Uterus (tissue), 4 donors: ENCODE data around the gene PM20D1. TPM values are rescaled to one million over a fixed set of nuclear protein-coding genes. Genes with fewer than 3 reads are reported as not detected.

Experiments used
- DNase-seq, 2 donors: peaks; one replicate each; pipeline ENCODE4 v3.0.0-alpha.2; 2019 to 2020
- H3K27ac ChIP-seq, 2 donors: fragments of 200-600 bp; sonication (generic); 1 replicate in 1 of 2; 2 replicates in 1 of 2; pipeline ENCODE4 v1.5.1; 2016 to 2018
- H3K27me3 ChIP-seq, 2 donors: fragments of 200-600 bp; sonication (generic); one replicate each; pipeline ENCODE4 v1.5.1; 2018 to 2019; ENCODE audit warnings: control low read depth in 1 of 2
- H3K36me3 ChIP-seq, 2 donors: fragments of 200-600 bp; sonication (generic); one replicate each; pipeline ENCODE4 v1.5.1; 2019; ENCODE audit warnings: control low read depth in 1 of 2
- H3K4me1 ChIP-seq, 2 donors: fragments of 200-600 bp; sonication (generic); one replicate each; pipeline ENCODE4 v1.5.1; 2018 to 2019; ENCODE audit warnings: control low read depth in 1 of 2
- H3K4me3 ChIP-seq, 2 donors: fragments of 200-600 bp; sonication (generic); 1 replicate in 1 of 2; 2 replicates in 1 of 2; pipeline ENCODE4 v1.5.1; 2018 to 2019; ENCODE audit warnings: mild to moderate bottlenecking in 1 of 2
- H3K9me3 ChIP-seq, 2 donors: fragments of 200-600 bp; sonication (generic); one replicate each; pipeline ENCODE4 v1.5.1; 2019; ENCODE audit warnings: control low read depth in 1 of 2
- POLR2A ChIP-seq, 2 donors: fragments of 450-650 bp; IDR thresholded peaks; one replicate each; pipeline ENCODE4 v1.6.1; 2016; ENCODE audit warnings: antibody characterized with exemption in 2 of 2, mild to moderate bottlenecking in 1 of 2, moderate library complexity in 1 of 2
- intact Hi-C: fragments of 100-400 bp; cut with DNase I; formaldehyde crosslinking; loops from one replicate; pipeline ENCODE4 v1.15.1; 2023; ENCODE audit warnings: low total_unique reads
- total RNA-seq, 4 donors: library from RNA; depleted of rRNA in 3 of 4; stranded (reverse); fragments of >200 nt in 3 of 4; gene quantifications; one replicate each; pipeline versions ENCODE4 v1.1.0 to v1.2.4, GENCODE V29; 2014 to 2023
- TF ChIP-seq, protein P1 (sequence below), 4 experiments: fragments of 200-600 bp in 2 of 4; fragments of 450-650 bp in 2 of 4; sonication (generic) in 2 of 4; IDR thresholded peaks; one replicate each; pipeline ENCODE4 v1.5.1; 2016 to 2019; ENCODE audit warnings: antibody characterized with exemption in 4 of 4, mild to moderate bottlenecking in 2 of 4, moderate library complexity in 1 of 4
- donor health status: DM: yes; HTN: yes; CAD: no.

Gene PM20D1
- total RNA-seq, 4 donors from 2014 or later = 0.59 to 0.69 TPM; not detected in 2

- intact Hi-C loops = no loop called here
- Histone ChIP-seq H3K9me3 (no peaks in the 10 kb centered on the region), H3K4me3 (no peak overlapping the region), H3K4me1 (no peaks in the 10 kb centered on the region), H3K27me3 (no peaks in the 10 kb centered on the region), H3K27ac (no peak overlapping the region), H3K36me3 (no peaks in the 10 kb centered on the region)
- DNase-seq = no peak
- TF ChIP-seq, protein P1, sequence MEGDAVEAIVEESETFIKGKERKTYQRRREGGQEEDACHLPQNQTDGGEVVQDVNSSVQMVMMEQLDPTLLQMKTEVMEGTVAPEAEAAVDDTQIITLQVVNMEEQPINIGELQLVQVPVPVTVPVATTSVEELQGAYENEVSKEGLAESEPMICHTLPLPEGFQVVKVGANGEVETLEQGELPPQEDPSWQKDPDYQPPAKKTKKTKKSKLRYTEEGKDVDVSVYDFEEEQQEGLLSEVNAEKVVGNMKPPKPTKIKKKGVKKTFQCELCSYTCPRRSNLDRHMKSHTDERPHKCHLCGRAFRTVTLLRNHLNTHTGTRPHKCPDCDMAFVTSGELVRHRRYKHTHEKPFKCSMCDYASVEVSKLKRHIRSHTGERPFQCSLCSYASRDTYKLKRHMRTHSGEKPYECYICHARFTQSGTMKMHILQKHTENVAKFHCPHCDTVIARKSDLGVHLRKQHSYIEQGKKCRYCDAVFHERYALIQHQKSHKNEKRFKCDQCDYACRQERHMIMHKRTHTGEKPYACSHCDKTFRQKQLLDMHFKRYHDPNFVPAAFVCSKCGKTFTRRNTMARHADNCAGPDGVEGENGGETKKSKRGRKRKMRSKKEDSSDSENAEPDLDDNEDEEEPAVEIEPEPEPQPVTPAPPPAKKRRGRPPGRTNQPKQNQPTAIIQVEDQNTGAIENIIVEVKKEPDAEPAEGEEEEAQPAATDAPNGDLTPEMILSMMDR (IDR thresholded peaks at IDR 0.05) = no peak
- TF ChIP-seq POLR2A (IDR thresholded peaks at IDR 0.05) = no peak
These were observed 47.9 kb downstream of the PM20D1 start for GRCh38 chr1:205802060-205802459.

DNA sequence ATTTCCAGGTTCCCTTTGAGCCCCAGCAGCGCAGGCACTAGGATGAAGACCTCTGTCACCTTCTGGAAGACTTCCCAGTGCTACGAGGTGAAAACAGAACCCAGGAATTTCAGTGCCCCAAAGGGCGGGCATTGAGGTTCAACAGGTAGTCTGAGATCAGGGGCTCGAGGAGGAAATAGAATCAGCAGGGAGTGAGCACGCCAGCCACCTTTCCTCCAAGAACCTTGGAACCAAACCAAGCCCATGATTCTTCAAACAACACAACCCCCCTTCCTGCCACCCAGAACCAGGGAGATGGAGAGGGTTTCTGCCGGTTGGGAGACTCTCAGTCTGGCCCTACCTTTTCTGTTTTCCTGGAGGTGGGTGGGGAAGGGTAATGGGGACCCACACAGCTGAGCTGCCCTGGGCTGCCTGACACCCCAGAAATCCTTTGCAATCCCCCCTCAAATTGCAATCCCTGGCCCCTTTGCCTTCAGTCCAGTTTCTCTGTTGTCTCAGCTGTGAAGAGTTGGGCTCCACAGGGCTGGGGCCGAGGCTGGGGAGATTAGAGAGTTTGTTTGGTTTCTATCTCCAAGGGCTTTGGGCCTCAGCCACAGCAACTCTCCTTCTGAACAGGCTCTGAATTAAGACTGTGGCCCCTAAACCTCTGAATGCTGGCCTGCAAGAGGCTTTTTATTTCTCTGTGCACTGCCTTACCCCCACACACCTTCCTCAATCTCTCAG, 48.8 kb downstream of the PM20D1 start:
- TF ChIP-seq, protein P1 (IDR thresholded peaks at IDR 0.05) = no peak
- no peak for TF ChIP-seq POLR2A (IDR thresholded peaks at IDR 0.05)
- no peak for DNase-seq
- H3K4me1 ChIP-seq = no peaks in the 10 kb centered on the region
- no peaks in the 10 kb centered on the region for H3K36me3 ChIP-seq
- intact Hi-C loops = no loop called here
- H3K27ac ChIP-seq = no peak overlapping the region
- H3K4me3 ChIP-seq = no peak overlapping the region
- H3K9me3 ChIP-seq = no peaks in the 10 kb centered on the region
- no peaks in the 10 kb centered on the region for H3K27me3 ChIP-seq

DNA sequence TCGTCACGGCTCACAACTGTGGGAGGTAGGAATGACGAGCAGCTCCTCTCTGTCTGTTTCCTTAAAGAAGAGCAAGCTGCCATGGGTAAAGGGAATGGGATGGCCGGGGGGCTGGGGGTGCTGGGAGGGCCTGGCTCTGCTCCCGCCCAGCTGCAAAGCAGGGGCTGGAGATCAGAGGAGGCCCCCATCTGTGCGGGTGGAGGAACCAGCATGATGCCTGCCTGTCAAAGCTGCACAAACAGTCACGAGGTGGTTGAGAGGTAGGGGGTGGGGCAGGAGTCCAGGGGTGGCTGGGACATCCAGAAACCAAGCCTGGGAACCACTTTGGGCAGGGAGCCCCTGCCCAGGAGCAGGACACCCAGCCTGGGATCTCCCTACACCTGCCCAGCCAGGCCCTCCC, 49.5 kb downstream of the PM20D1 start:
- no peak overlapping the region for H3K27ac ChIP-seq
- H3K36me3 ChIP-seq = no peaks in the 10 kb centered on the region
- intact Hi-C loops = no loop called here

DNA sequence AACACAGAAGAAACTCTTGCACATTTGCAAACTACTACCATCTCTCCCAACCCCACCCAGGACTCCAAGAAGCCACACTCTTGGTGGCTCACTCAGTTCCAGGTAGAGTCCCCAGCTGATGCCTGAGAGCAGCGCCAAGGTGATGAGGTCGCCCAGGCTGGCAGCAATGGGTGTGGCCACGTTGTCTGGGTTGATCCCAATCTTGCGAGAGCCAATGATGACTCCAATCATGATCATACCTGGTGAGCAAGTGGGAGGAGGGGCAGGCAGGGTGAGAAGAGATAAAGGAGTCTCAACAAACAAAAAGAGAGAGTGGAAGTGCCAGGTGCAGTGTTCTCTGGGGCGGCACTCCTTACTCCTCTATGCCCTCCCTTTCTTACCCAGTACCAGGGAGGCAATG, 51.4 kb downstream of the PM20D1 start:
- Histone ChIP-seq H3K27ac (no peak overlapping the region), H3K36me3 (no peaks in the 10 kb centered on the region), H3K9me3 (no peaks in the 10 kb centered on the region), H3K27me3 (no peaks in the 10 kb centered on the region), H3K4me3 (no peak overlapping the region), H3K4me1 (no peaks in the 10 kb centered on the region)
- no peak for DNase-seq
- intact Hi-C loops = loop anchor here (10.0 kb wide), 1 partner anchor 306 kb away; no protein-coding TSS in a partner anchor
- TF ChIP-seq POLR2A (IDR thresholded peaks at IDR 0.05) = no peak
- TF ChIP-seq, protein P1 (IDR thresholded peaks at IDR 0.05) = no peak

More for the DNA sequence above, 49.5 kb downstream of the PM20D1 start:
- TF ChIP-seq, protein P1 (IDR thresholded peaks at IDR 0.05) = no peak
- no peak for TF ChIP-seq POLR2A (IDR thresholded peaks at IDR 0.05)
- H3K4me3 ChIP-seq = no peak overlapping the region
- DNase-seq = no peak
- H3K27me3 ChIP-seq = no peaks in the 10 kb centered on the region
- H3K9me3 ChIP-seq = no peaks in the 10 kb centered on the region
- H3K4me1 ChIP-seq = no peaks in the 10 kb centered on the region

DNA sequence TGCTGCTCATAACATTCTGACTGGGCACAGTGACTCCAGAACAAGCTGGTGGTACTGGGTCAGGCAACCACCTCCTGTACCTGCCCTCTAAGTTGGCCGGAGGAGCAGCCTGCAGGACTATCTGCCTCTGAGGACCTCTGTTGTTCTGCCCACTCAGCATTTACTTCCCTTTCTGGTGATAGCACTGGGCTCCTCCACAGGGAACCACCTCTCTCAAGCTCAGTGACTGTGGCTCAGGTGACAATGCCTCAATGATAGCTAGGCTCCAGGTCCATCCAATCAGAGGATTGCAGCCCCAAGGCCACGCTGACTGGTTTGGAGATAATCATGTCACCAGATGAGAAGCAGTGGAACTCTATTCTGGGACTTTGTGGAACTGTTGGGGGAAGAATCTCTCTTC, 52.8 kb downstream of the PM20D1 start:
- DNase-seq = no peak
- intact Hi-C loops = loop anchor here (10.0 kb wide), 1 partner anchor 308 kb away; no protein-coding TSS in a partner anchor
- H3K36me3 ChIP-seq = no peaks in the 10 kb centered on the region
- no peaks in the 10 kb centered on the region for H3K4me1 ChIP-seq
- H3K9me3 ChIP-seq = no peaks in the 10 kb centered on the region
- TF ChIP-seq, protein P1 (IDR thresholded peaks at IDR 0.05) = no peak
- TF ChIP-seq POLR2A (IDR thresholded peaks at IDR 0.05) = no peak
- no peak overlapping the region for H3K27ac ChIP-seq
- H3K4me3 ChIP-seq = no peak overlapping the region
- H3K27me3 ChIP-seq = no peaks in the 10 kb centered on the region
